OCI-LY7 (cell line): ENCODE results near the gene SMYD3. TPM values are rescaled to one million over a fixed set of nuclear protein-coding genes. Genes with fewer than 3 reads are reported as not detected.

Experiments
- BruUV-seq: library from RNA; stranded (reverse); fragments of 400-500 nt; replicated peaks from 2 replicates; lab custom pipeline; 2021; lab: Mats Ljungman, UMichigan
- CTCF ChIA-PET: fragments of 300-600 bp; sonication (Branson Sonifier 250); formaldehyde crosslinking; loops from one replicate; lab custom pipeline; 2022; ENCODE audit warnings: antibody characterized with exemption; ENCODE audit not compliant: unreplicated experiment; lab: Charles Lee
- POLR2A ChIA-PET: fragments of 300-600 bp; sonication (Branson Sonifier 250); formaldehyde crosslinking; loops from one replicate; lab custom pipeline; 2022; ENCODE audit warnings: antibody characterized with exemption; lab: Charles Lee
- DNase-seq: peaks from one replicate; pipeline ENCODE4 v3.0.0-alpha.2; 2015; ENCODE audit warnings: low spot score
- H2AFZ ChIP-seq: fragments of 200-600 bp; sonication (generic), shearing (Covaris generic); 2 replicates; pipeline ENCODE4 v1.6.1; 2014; ENCODE audit warnings: mild to moderate bottlenecking, antibody characterized with exemption, low read length, moderate library complexity
- H3K27ac ChIP-seq: fragments of 200-600 bp; sonication (generic); 2 replicates; pipeline ENCODE4 v1.5.1; 2014; ENCODE audit warnings: mixed run types, low read depth, mild to moderate bottlenecking, moderate library complexity, low read length, inconsistent platforms; ENCODE audit not compliant: poor library complexity, severe bottlenecking
- H3K36me3 ChIP-seq: fragments of 200-600 bp; sonication (generic); 2 replicates; pipeline ENCODE4 v1.6.1; 2014; ENCODE audit warnings: mild to moderate bottlenecking, antibody characterized with exemption, low read length, moderate library complexity, mixed read lengths; ENCODE audit not compliant: insufficient read depth
- H3K4me1 ChIP-seq: fragments of 200-600 bp; sonication (generic); 2 replicates; pipeline ENCODE4 v1.5.1; 2014; ENCODE audit warnings: mild to moderate bottlenecking, low read length; ENCODE audit not compliant: insufficient read depth, poor library complexity, severe bottlenecking
- H3K4me2 ChIP-seq: fragments of 200-600 bp; sonication (generic); 2 replicates; pipeline ENCODE4 v1.6.1; 2014; ENCODE audit warnings: mild to moderate bottlenecking, low read length
- H3K4me3 ChIP-seq: fragments of 200-600 bp; sonication (generic); 2 replicates; pipeline ENCODE4 v1.5.1; 2014; ENCODE audit warnings: mild to moderate bottlenecking, low read depth, low read length; ENCODE audit not compliant: poor library complexity, severe bottlenecking
- H3K79me2 ChIP-seq: fragments of 200-600 bp; sonication (generic); 2 replicates; pipeline ENCODE4 v1.6.1; 2016; ENCODE audit warnings: low read depth, mild to moderate bottlenecking, low read length, moderate library complexity, mixed read lengths; ENCODE audit not compliant: insufficient read depth
- H3K9me2 ChIP-seq: fragments of 200-600 bp; sonication (generic); 2 replicates; pipeline ENCODE4 v1.6.1; 2016; ENCODE audit warnings: mild to moderate bottlenecking, low read length, mixed read lengths; ENCODE audit not compliant: insufficient read depth
- H3K9me3 ChIP-seq: fragments of 200-600 bp; sonication (generic); 2 replicates; pipeline ENCODE4 v1.6.1; 2014; ENCODE audit warnings: mild to moderate bottlenecking, mixed run types, low read length, mixed read lengths
- H4K20me1 ChIP-seq: fragments of 200-600 bp; sonication (generic); 2 replicates; pipeline ENCODE4 v1.6.1; 2014; ENCODE audit warnings: mild to moderate bottlenecking, antibody characterized with exemption, low read length, moderate library complexity, mixed read lengths; ENCODE audit not compliant: insufficient read depth
- EZH2phosphoT487 ChIP-seq: fragments of 200-600 bp; sonication (generic); IDR thresholded peaks from 2 replicates; pipeline ENCODE4 v1.6.1; 2018; ENCODE audit warnings: low read depth, borderline replicate concordance, mild to moderate bottlenecking, mixed run types, antibody characterized with exemption, low read length, moderate library complexity, mixed read lengths
- intact Hi-C: fragments of 100-400 bp; cut with micrococcal nuclease; formaldehyde crosslinking; loops from one replicate; pipeline ENCODE4 v1.10.0; 2022; ENCODE audit not compliant: unreplicated experiment
- total RNA-seq, 2 experiments: library from RNA; depleted of rRNA in 1 of 2; stranded (reverse); fragments of >200 nt in 1 of 2; shearing (Covaris generic) in 1 of 2; gene quantifications; 2 replicates each; pipeline ENCODE4 v1.2.3, GENCODE V29; 2014 to 2022
- TF ChIP-seq, protein P1 (sequence below): fragments of 200-600 bp; sonication (generic); conservative IDR thresholded peaks from 2 replicates; pipeline ENCODE4 v1.5.1; 2014; ENCODE audit warnings: mild to moderate bottlenecking, antibody characterized with exemption, low read length, moderate library complexity, mixed read lengths

The SMYD3 gene
- total RNA-seq, 2 experiments from 2014 or later = 28.9 to 34.5 TPM

DNA sequence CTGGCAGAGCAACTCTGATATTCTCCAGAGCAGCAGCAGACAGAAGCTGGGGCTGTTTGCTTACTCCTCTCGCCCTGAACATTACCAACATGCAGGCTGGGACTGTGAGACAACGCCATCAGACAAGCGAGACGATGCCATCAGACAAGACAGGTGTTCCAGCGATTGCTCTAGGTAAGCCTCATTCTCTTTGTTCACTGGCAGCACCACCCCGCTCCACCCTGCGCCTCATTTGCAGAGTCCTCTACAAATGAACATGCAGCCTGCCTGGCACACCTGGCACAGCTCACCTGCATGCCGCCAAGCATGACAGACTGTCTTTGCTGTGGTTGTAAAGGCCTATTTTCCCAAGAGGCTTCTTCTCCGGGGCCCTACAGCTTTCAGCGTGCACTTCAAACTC is 346.2 kb downstream of the SMYD3 start:
- no TSS peak for BruUV-seq
- Histone ChIP-seq H2AFZ (no peak overlapping the region), H3K4me1 (no peaks in the 10 kb centered on the region), H3K9me3 (no peaks in the 10 kb centered on the region), H3K79me2 (no peaks in the 10 kb centered on the region), H3K4me3 (no peak overlapping the region), H3K36me3 (no peaks in the 10 kb centered on the region), H3K27ac (no peak overlapping the region), H4K20me1 (no peaks in the 10 kb centered on the region), H3K9me2 (no peaks in the 10 kb centered on the region), H3K4me2 (no peak overlapping the region)
- TF ChIP-seq, protein P1, sequence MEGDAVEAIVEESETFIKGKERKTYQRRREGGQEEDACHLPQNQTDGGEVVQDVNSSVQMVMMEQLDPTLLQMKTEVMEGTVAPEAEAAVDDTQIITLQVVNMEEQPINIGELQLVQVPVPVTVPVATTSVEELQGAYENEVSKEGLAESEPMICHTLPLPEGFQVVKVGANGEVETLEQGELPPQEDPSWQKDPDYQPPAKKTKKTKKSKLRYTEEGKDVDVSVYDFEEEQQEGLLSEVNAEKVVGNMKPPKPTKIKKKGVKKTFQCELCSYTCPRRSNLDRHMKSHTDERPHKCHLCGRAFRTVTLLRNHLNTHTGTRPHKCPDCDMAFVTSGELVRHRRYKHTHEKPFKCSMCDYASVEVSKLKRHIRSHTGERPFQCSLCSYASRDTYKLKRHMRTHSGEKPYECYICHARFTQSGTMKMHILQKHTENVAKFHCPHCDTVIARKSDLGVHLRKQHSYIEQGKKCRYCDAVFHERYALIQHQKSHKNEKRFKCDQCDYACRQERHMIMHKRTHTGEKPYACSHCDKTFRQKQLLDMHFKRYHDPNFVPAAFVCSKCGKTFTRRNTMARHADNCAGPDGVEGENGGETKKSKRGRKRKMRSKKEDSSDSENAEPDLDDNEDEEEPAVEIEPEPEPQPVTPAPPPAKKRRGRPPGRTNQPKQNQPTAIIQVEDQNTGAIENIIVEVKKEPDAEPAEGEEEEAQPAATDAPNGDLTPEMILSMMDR = no peak
- TF ChIP-seq EZH2phosphoT487 = no peak
- ChIA-PET POLR2A (interaction anchor here (1.0 kb wide), 1 partner anchor 16 kb away, joined by 3 read pairs; no protein-coding TSS in a partner anchor), CTCF (no interaction called here)
- intact Hi-C loops = no loop called here
- no peak for DNase-seq

DNA sequence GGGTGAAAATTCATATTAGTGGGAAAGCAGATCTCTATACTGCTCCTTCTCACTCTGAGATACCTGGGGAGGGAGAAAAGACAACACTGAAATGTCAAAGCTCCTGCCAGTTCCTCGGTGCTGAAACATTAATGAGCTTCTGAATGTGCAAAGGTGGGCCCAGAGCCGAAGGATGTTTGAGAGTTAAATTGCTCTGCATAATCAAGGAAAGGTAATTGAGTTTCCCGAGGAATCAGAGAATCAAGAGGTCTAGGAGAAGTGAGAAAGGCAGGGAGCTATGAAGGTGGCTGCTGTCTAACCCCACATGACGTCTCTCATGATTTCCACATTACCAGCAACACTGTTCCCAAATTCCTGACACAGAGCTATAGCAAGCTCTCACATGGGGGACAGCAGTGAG is 346.7 kb downstream of the SMYD3 start:
- no TSS peak for BruUV-seq
- POLR2A ChIA-PET = interaction anchor here (1.0 kb wide), 1 partner anchor 15 kb away, joined by 3 read pairs; no protein-coding TSS in a partner anchor

More for the DNA sequence above, 346.7 kb downstream of the SMYD3 start:
- no peaks in the 10 kb centered on the region for H3K4me1 ChIP-seq
- TF ChIP-seq, protein P1 = no peak
- TF ChIP-seq EZH2phosphoT487 = no peak
- H3K36me3 ChIP-seq = no peaks in the 10 kb centered on the region
- H3K9me2 ChIP-seq = no peaks in the 10 kb centered on the region
- CTCF ChIA-PET = no interaction called here
- no peaks in the 10 kb centered on the region for H4K20me1 ChIP-seq
- H3K4me2 ChIP-seq = no peak overlapping the region
- no peak overlapping the region for H2AFZ ChIP-seq
- no peak overlapping the region for H3K27ac ChIP-seq
- intact Hi-C loops = no loop called here
- H3K79me2 ChIP-seq = no peaks in the 10 kb centered on the region
- no peak overlapping the region for H3K4me3 ChIP-seq
- no peaks in the 10 kb centered on the region for H3K9me3 ChIP-seq
- DNase-seq = no peak
